ENCODE data around the gene PRODH2.
"Not testable (repeated sequence)": the region's sequence is repeated elsewhere in the genome, so short reads cannot be mapped to it uniquely, and the experiment has no call there.

PRODH2 gene

GRCh38 chr19:35796645-35797542, 15.8 kb downstream of the PRODH2 start:
- no peak for DNase-seq

DNA sequence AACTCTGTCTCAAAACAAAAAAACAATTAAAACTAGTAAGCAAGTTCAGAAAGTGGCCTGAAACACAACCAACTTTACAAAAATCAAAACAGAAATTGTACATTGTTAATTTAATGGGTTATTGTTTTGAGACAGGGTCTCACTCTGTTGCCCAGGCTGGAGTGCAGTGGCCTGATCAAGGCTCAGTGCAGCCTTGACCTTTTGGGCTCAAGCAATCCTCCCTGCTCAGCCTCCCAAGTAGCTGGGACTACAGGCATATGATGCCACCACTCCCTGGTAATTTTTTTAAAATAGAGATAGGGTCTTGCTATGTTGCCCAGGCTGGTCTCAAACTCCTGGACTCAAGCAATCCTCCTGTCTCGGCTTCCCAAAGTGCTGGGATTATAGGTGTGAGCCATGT, 17.1 kb downstream of the PRODH2 start:
- not testable (repeated sequence) for DNase-seq

- no peak for DNase-seq
These were observed 19.1 kb downstream of the PRODH2 start for GRCh38 chr19:35793381-35794165.

GRCh38 chr19:35792888-35793287, 19.8 kb downstream of the PRODH2 start:
- DNase-seq = no peak

GRCh38 chr19:35792312-35792711, 20.3 kb downstream of the PRODH2 start:
- DNase-seq = no peak

DNA sequence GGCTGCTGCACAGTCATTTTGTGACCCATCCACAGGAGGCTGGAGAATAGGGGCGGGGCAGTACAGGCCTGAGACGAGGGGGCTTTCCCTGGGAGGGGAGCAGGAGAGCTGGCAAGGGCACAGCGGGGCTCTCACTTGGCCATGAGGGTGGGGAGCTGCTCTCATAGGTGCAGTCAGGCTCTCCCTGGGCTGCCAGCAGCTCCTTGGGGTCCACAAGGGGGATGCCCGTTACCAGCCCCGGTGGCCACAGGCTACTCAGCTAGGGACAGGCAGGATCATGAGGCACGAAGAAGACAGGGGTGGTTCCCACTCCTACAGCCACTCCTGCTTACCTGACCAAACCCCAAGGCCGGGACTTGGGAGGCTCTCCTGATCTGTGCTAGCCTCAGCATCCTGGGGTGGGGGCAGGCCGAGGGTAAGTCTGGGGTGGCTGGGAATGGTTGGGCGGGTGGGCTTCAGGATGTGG, 20.8 kb downstream of the PRODH2 start:
- DNase-seq = no peak

GRCh38 chr19:35790981-35791813, 21.4 kb downstream of the PRODH2 start:
- DNase-seq = peak; percentile 72

- no peak for DNase-seq
These were observed 22.4 kb downstream of the PRODH2 start for GRCh38 chr19:35789978-35790944.

- no peak for DNase-seq
These were observed 23.3 kb downstream of the PRODH2 start for GRCh38 chr19:35789195-35789977.

DNA sequence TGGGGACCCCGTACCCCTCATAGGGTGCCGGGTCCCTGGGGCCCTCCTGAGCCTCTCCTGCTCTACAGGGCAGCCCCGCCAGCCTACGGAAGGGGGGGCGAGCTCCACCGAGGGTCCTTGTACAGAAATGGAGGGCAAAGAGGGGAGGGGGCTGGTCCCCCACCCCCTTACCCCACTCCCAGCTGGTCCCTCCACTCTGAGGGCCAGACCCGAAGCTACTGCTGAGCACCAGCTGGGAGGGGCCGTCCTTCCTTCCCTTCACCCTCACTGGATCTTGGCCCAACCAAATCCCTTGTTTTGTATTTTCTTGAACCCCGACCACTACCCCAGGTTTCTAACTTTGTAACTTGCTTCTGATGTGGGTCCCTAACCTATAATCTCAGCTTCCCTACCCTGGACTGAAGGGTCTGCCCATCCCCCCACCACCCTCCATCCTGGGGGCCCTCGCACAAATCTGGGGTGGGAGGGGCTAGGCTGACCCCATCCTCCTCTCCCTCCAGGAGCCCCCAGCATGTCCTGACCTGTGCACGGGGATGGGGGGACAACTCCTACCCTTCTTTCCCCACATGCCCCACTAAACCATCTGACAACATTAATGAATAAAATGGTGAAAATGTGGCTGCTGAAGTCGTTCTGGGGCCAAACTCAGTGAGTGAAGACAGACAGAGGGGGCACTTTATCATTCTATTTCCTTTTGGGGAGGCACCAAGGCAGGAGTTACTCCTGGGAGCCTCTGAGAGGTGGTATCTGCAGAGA, 24.3 kb downstream of the PRODH2 start:
- DNase-seq = no peak

DNA sequence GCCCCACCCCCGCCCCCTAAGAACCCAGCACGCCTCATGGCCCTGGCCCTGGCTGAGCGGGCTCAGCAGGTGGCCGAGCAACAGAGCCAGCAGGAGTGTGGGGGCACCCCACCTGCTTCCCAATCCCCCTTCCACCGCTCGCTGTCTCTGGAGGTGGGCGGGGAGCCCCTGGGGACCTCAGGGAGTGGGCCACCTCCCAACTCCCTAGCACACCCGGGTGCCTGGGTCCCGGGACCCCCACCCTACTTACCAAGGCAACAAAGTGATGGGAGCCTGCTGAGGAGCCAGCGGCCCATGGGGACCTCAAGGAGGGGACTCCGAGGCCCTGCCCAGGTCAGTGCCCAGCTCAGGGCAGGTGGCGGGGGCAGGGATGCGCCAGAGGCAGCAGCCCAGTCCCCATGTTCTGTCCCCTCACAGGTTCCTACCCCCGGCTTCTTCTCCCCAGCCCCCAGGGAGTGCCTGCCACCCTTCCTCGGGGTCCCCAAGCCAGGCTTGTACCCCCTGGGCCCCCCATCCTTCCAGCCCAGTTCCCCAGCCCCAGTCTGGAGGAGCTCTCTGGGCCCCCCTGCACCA, 25.3 kb downstream of the PRODH2 start:
- DNase-seq = no peak

DNA sequence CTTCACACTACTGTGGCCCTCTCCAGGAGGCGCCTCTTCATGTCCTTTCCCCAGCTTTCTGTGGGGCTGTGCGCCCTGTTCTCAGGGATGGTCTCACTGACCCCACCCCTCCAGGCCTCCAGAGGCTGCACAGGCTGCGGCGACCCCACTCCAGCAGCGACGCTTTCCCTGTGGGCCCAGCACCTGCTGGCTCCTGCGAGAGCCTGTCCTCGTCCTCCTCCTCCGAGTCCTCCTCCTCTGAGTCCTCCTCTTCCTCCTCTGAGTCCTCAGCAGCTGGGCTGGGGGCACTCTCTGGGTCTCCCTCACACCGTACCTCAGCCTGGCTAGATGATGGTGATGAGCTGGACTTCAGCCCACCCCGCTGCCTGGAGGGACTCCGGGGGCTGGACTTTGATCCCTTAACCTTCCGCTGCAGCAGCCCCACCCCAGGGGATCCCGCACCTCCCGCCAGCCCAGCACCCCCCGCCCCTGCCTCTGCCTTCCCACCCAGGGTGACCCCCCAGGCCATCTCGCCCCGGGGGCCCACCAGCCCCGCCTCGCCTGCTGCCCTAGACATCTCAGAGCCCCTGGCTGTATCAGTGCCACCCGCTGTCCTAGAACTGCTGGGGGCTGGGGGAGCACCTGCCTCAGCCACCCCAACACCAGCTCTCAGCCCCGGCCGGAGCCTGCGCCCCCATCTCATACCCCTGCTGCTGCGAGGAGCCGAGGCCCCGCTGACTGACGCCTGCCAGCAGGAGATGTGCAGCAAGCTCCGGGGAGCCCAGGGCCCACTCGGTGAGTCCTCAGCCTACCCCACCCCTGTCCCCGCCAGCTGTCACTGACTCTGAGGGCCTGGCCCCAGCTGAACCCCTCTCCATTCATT, 26.1 kb downstream of the PRODH2 start:
- DNase-seq = no peak

DNA sequence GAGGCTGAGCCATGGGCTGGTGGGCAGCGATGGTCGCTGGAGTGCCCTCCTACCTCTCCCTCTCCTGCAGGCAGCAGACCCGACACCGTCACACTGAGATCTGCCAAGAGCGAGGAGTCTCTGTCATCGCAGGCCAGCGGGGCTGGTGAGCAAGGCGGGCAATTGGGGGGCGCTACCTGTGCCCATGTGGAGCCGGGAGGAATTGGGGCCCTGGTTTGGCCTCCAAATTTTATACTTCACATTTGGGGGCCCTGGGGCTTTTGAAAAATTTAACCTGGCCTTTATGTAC, 27.4 kb downstream of the PRODH2 start:
- no peak for DNase-seq

DNA sequence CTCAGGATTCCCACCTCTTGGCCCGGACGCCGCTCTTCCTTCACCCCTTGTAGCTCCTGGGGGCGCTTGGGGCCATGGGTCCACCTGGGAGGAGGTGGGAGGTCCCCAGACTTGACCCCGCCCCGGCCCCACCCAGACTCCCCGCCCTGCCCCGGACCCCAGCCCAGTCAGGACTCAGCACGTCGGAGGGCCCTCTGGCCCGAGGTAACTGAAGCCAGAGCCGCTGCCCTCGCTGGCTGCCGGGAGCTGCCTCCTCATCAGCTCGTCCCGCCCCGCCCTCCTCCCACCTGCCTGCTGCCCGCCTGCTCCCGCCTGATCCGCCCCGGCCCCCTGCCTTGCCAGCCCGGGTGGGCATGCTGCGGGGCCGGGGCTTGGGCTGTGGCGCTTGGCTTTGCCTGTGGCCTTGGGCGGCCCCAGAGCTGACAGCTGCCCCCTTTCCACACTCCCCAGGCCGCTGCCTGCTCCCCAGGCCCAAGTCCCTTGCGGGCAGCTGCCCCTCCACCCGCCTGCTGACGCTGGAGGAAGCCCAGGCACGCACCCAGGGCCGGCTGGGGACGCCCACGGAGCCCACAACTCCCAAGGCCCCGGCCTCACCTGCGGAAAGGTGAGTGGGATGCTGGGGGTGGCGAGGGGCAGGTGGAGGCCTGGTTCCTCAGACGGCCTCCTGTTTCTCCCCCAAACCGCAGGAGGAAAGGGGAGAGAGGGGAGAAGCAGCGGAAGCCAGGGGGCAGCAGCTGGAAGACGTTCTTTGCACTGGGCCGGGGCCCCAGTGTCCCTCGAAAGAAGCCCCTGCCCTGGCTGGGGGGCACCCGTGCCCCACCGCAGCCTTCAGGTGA, 27.9 kb downstream of the PRODH2 start:
- DNase-seq = no peak

GRCh38 chr19:35783469-35784434, 28.9 kb downstream of the PRODH2 start:
- no peak for DNase-seq

DNA sequence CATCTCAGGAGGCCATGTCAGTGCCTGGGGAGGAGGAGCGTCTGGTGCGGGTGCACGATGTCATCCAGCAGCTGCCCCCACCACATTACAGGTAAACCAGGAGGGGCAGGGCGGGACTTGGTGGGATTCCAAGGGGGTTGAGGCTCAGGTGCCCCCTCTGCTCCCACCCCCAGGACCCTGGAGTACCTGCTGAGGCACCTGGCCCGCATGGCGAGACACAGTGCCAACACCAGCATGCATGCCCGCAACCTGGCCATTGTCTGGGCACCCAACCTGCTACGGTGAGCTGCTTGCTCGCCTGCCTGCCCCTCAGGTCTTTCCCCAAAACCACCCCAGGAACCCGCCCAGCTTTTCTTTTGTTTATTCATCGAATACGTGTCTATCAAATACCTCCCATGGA, 30.1 kb downstream of the PRODH2 start:
- no peak for DNase-seq

DNA sequence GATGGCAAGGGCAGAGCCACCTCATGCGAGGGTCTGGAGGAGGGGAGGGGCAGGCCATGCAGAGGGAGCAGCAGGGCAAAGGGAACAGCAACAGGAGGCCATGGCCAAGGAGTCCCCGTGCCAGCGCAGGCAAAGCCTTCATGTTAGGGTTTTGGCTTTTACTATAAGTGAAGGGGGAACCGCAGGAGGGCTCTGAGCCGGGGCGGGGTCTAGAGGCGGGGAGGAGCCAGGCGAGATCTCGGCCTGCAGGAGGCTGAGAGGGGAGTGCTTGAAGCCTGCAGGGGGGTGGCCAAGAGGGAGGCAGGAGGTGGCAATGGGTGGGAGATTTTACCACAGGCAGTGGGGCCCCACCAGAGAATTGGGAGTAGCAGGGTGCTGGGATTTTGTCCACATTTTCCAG, 31.0 kb downstream of the PRODH2 start:
- DNase-seq = no peak
